ENCODE measurements around the gene FAIM2.

GRCh38 chr12:49838973-49839633, 64.6 kb downstream of the FAIM2 start:
- TF ChIP-seq CTCF (conservative IDR thresholded peaks at IDR 0.05 in 1 of 2, IDR thresholded peaks at IDR 0.05 in 1 of 2; ENCODE audit: low read depth in 1 of 2, low read length in 2 of 2): peak; percentile 56 to 68
- TF ChIP-seq EZH2 (IDR thresholded peaks at IDR 0.05; ENCODE audit: low read length, missing control alignments): no peak

All from fibroblast of lung (primary cell).